ENCODE data around the gene RNF113B. TPM values are rescaled to one million over a fixed set of nuclear protein-coding genes. Genes with fewer than 3 reads are reported as not detected.

RNF113B gene
- total RNA-seq, 1 donor from 2014 or later, result not detected

DNA sequence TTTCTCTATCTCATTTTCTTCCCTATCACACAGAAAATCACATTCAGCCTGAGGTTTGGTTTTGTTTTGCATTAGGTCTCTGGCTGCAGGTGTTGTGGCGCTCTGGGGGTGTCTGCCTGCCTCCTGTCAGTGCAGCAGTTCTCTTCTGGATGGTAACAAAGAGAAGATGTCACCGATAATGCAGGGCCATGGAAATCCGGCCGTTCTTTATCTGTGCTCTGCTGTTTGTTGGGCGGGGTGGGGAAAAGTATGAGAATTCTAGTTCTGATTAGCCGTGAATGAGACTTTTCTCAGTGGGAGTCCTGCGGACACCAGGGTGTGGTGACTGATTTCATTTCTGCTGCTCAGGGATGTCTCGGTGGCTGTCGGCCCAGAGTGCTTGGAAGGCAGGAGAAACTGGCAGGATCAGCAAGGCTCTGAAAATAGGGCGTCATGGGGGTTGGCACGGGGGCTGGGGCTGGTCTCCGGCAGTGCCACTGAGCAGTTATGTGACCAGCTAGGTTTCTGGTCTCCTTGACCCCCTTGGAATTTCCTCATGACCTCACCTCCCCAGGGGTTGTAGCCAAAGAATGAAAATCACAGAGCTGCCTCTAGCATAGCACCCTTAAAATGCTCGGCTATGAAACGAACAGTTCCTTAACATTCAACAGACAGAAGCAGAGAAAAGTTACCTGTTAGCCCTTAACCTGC is 5.0 kb downstream of the RNF113B start:
- peak overlapping the region; percentile 58 for H3K4me3 Mint-ChIP-seq (ENCODE audit: unreplicated experiment)
- peak overlapping the region; percentile 78 for H3K4me2 ChIP-seq (ENCODE audit: low read length)
- FAIRE-seq (no peak), DNase-seq (ENCODE audit: low read depth) (peak; percentile 70)
- H4K20me1 ChIP-seq (ENCODE audit: insufficient read depth, low read length), result peaks cover under 1% of the 10 kb centered on the region
- no peaks in the 10 kb centered on the region for H3K27me3 Mint-ChIP-seq (ENCODE audit: low read depth, unreplicated experiment)
- H2AFZ ChIP-seq (ENCODE audit: low read depth, low read length), result peak overlapping the region; percentile 31
- TF ChIP-seq CTCF (IDR thresholded peaks at IDR 0.05; ENCODE audit: insufficient read depth, low read depth, low read length) (no peak), EZH2 (IDR thresholded peaks at IDR 0.05; ENCODE audit: insufficient read depth, low read length) (no peak)
- peak overlapping the region; percentile 76 for H3K9ac ChIP-seq (ENCODE audit: low read length)
- H3K27me3 ChIP-seq (ENCODE audit: insufficient read depth, low read length), result no peaks in the 10 kb centered on the region
- peaks cover 70% of the 10 kb centered on the region for H3K79me2 ChIP-seq (ENCODE audit: insufficient read depth, low read length)
- peak overlapping the region; percentile 98 for H3K27ac Mint-ChIP-seq (ENCODE audit: unreplicated experiment)
- H3K36me3 ChIP-seq (ENCODE audit: insufficient read depth, low read length), result no peaks in the 10 kb centered on the region
- H3K4me1 ChIP-seq (ENCODE audit: insufficient read depth, low read length), result peaks cover 51% of the 10 kb centered on the region
- peak overlapping the region; percentile 92 for H3K27ac ChIP-seq (ENCODE audit: low read depth, low read length)
- H3K4me3 ChIP-seq (ENCODE audit: insufficient read depth, low read depth, low read length), result peak overlapping the region; percentile 20
- peaks cover 3% of the 10 kb centered on the region for H3K36me3 Mint-ChIP-seq (ENCODE audit: low read depth, unreplicated experiment)
- H3K4me1 Mint-ChIP-seq (ENCODE audit: low read depth, unreplicated experiment), result peaks cover 67% of the 10 kb centered on the region
- H3K9me3 Mint-ChIP-seq (ENCODE audit: unreplicated experiment), result peaks cover 1% of the 10 kb centered on the region
- no peaks in the 10 kb centered on the region for H3K9me3 ChIP-seq (ENCODE audit: insufficient read depth, low read depth, low read length)

GRCh38 chr13:98169331-98169730 is 7.7 kb downstream of the RNF113B start:
- H3K4me2 ChIP-seq (ENCODE audit: low read length), result no peak overlapping the region
- peak overlapping the region; percentile 24 for H3K27ac Mint-ChIP-seq (ENCODE audit: unreplicated experiment)
- no peaks in the 10 kb centered on the region for H3K27me3 Mint-ChIP-seq (ENCODE audit: low read depth, unreplicated experiment)
- no peaks in the 10 kb centered on the region for H3K9me3 ChIP-seq (ENCODE audit: insufficient read depth, low read depth, low read length)
- peaks cover 71% of the 10 kb centered on the region for H3K79me2 ChIP-seq (ENCODE audit: insufficient read depth, low read length)
- H3K4me3 ChIP-seq (ENCODE audit: insufficient read depth, low read depth, low read length), result no peak overlapping the region
- peaks cover 32% of the 10 kb centered on the region for H3K4me1 ChIP-seq (ENCODE audit: insufficient read depth, low read length)
- H3K4me3 Mint-ChIP-seq (ENCODE audit: unreplicated experiment), result no peak overlapping the region
- H3K4me1 Mint-ChIP-seq (ENCODE audit: low read depth, unreplicated experiment), result peaks cover 48% of the 10 kb centered on the region
- TF ChIP-seq EZH2 (IDR thresholded peaks at IDR 0.05; ENCODE audit: insufficient read depth, low read length), result no peak
- TF ChIP-seq CTCF (IDR thresholded peaks at IDR 0.05; ENCODE audit: insufficient read depth, low read depth, low read length), result no peak
- no peaks in the 10 kb centered on the region for H3K36me3 ChIP-seq (ENCODE audit: insufficient read depth, low read length)
- H3K9ac ChIP-seq (ENCODE audit: low read length), result no peak overlapping the region
- no peak for FAIRE-seq
- no peaks in the 10 kb centered on the region for H3K27me3 ChIP-seq (ENCODE audit: insufficient read depth, low read length)
- H3K36me3 Mint-ChIP-seq (ENCODE audit: low read depth, unreplicated experiment), result peaks cover 3% of the 10 kb centered on the region
- no peak for DNase-seq (ENCODE audit: low read depth)
- no peak overlapping the region for H2AFZ ChIP-seq (ENCODE audit: low read depth, low read length)
- peaks cover 1% of the 10 kb centered on the region for H3K9me3 Mint-ChIP-seq (ENCODE audit: unreplicated experiment)
- H3K27ac ChIP-seq (ENCODE audit: low read depth, low read length), result no peak overlapping the region
- peaks cover 13% of the 10 kb centered on the region for H4K20me1 ChIP-seq (ENCODE audit: insufficient read depth, low read length)

- Histone ChIP-seq H3K4me3 (ENCODE audit: insufficient read depth, low read depth, low read length) (no peak overlapping the region), H4K20me1 (ENCODE audit: insufficient read depth, low read length) (peaks cover 54% of the 10 kb centered on the region), H3K4me1 (ENCODE audit: insufficient read depth, low read length) (no peaks in the 10 kb centered on the region), H3K9ac (ENCODE audit: low read length) (no peak overlapping the region), H3K9me3 (ENCODE audit: insufficient read depth, low read depth, low read length) (no peaks in the 10 kb centered on the region), H2AFZ (ENCODE audit: low read depth, low read length) (no peak overlapping the region), H3K36me3 (ENCODE audit: insufficient read depth, low read length) (no peaks in the 10 kb centered on the region), H3K79me2 (ENCODE audit: insufficient read depth, low read length) (peaks cover 87% of the 10 kb centered on the region), H3K27ac (ENCODE audit: low read depth, low read length) (no peak overlapping the region), H3K27me3 (ENCODE audit: insufficient read depth, low read length) (no peaks in the 10 kb centered on the region), H3K4me2 (ENCODE audit: low read length) (no peak overlapping the region)
- FAIRE-seq, result no peak
- no peak for DNase-seq (ENCODE audit: low read depth)
- H3K4me1 Mint-ChIP-seq (ENCODE audit: low read depth, unreplicated experiment), result peaks cover 8% of the 10 kb centered on the region
- no peaks in the 10 kb centered on the region for H3K9me3 Mint-ChIP-seq (ENCODE audit: unreplicated experiment)
- TF ChIP-seq CTCF (IDR thresholded peaks at IDR 0.05; ENCODE audit: insufficient read depth, low read depth, low read length), result no peak
- no peak for TF ChIP-seq EZH2 (IDR thresholded peaks at IDR 0.05; ENCODE audit: insufficient read depth, low read length)
- H3K4me3 Mint-ChIP-seq (ENCODE audit: unreplicated experiment), result no peak overlapping the region
- H3K27ac Mint-ChIP-seq (ENCODE audit: unreplicated experiment), result no peak overlapping the region
- H3K36me3 Mint-ChIP-seq (ENCODE audit: low read depth, unreplicated experiment), result peaks cover 7% of the 10 kb centered on the region
- H3K27me3 Mint-ChIP-seq (ENCODE audit: low read depth, unreplicated experiment), result no peaks in the 10 kb centered on the region
These were observed 14.1 kb downstream of the RNF113B start for GRCh38 chr13:98162935-98163334.

Measured in astrocyte (in vitro differentiated cells and primary cell).